DND-41 (cell line): ENCODE results near the gene ABHD6.
"Not testable (repeated sequence)": the region's sequence is repeated elsewhere in the genome, so short reads cannot be mapped to it uniquely, and the experiment has no call there.

ENCODE experiments used
- ATAC-seq: fragments of 200-7000 bp; cut with Tn5 transposase; 3 replicates; pipeline ENCODE4 v1.9.1; 2021; ENCODE audit warnings: low read depth; ENCODE audit not compliant: insufficient read depth
- DNase-seq: peaks from one replicate; pipeline ENCODE4 v3.0.0-alpha.2; 2020
- H2AFZ ChIP-seq: 2 replicates; pipeline ENCODE4 v1.6.0; 2012; ENCODE audit warnings: low read depth, low read length
- H3K27ac ChIP-seq: 2 replicates; pipeline ENCODE4 v1.5.1; 2012; ENCODE audit warnings: low read length, inconsistent platforms
- H3K27me3 ChIP-seq: fragments of 200-600 bp; sonication (generic); 2 replicates; pipeline ENCODE4 v1.6.0; 2012; ENCODE audit warnings: low read length, mild to moderate bottlenecking, inconsistent platforms; ENCODE audit not compliant: insufficient read depth, poor library complexity
- H3K36me3 ChIP-seq: 2 replicates; pipeline ENCODE4 v1.5.1; 2012; ENCODE audit warnings: low read length, inconsistent platforms; ENCODE audit not compliant: insufficient read depth
- H3K4me1 ChIP-seq: 2 replicates; pipeline ENCODE4 v1.5.1; 2012; ENCODE audit warnings: mild to moderate bottlenecking, low read length; ENCODE audit not compliant: insufficient read depth
- H3K4me2 ChIP-seq: 2 replicates; pipeline ENCODE4 v1.6.0; 2012; ENCODE audit warnings: mild to moderate bottlenecking, moderate library complexity, low read length, inconsistent platforms; ENCODE audit not compliant: insufficient read depth
- H3K4me3 ChIP-seq, 2 experiments: fragments of 200-600 bp in 1 of 2; shearing (Covaris generic) in 1 of 2; 2 replicates each; pipeline ENCODE4 v1.5.1; 2012 to 2016; ENCODE audit warnings: inconsistent platforms in 2 of 2, low read length in 2 of 2, mild to moderate bottlenecking in 2 of 2, low read depth in 1 of 2, moderate library complexity in 1 of 2
- H3K79me2 ChIP-seq: 2 replicates; pipeline ENCODE4 v1.6.0; 2012; ENCODE audit warnings: low read length, inconsistent platforms; ENCODE audit not compliant: insufficient read depth
- H3K9ac ChIP-seq: 2 replicates; pipeline ENCODE4 v1.6.0; 2012; ENCODE audit warnings: low read depth, mild to moderate bottlenecking, inconsistent platforms, low read length, moderate library complexity
- H3K9me3 ChIP-seq: 2 replicates; pipeline ENCODE4 v1.5.1; 2012; ENCODE audit warnings: low read length, moderate library complexity, mild to moderate bottlenecking, inconsistent platforms; ENCODE audit not compliant: insufficient read depth, severe bottlenecking
- H4K20me1 ChIP-seq: 2 replicates; pipeline ENCODE4 v1.6.0; 2012; ENCODE audit warnings: low read length; ENCODE audit not compliant: insufficient read depth
- EZH2 ChIP-seq: IDR thresholded peaks from 3 replicates; pipeline ENCODE4 v1.6.1; 2012; ENCODE audit warnings: borderline replicate concordance, low read depth, mild to moderate bottlenecking, moderate library complexity, low read length, inconsistent platforms; ENCODE audit not compliant: severe bottlenecking
- TF ChIP-seq, protein P1 (sequence below): IDR thresholded peaks from 2 replicates; pipeline ENCODE4 v1.5.1; 2012; ENCODE audit warnings: borderline replicate concordance, low read length, moderate library complexity, mild to moderate bottlenecking; ENCODE audit not compliant: poor library complexity, severe bottlenecking; ENCODE audit errors: extremely low read depth

ABHD6 gene

DNA sequence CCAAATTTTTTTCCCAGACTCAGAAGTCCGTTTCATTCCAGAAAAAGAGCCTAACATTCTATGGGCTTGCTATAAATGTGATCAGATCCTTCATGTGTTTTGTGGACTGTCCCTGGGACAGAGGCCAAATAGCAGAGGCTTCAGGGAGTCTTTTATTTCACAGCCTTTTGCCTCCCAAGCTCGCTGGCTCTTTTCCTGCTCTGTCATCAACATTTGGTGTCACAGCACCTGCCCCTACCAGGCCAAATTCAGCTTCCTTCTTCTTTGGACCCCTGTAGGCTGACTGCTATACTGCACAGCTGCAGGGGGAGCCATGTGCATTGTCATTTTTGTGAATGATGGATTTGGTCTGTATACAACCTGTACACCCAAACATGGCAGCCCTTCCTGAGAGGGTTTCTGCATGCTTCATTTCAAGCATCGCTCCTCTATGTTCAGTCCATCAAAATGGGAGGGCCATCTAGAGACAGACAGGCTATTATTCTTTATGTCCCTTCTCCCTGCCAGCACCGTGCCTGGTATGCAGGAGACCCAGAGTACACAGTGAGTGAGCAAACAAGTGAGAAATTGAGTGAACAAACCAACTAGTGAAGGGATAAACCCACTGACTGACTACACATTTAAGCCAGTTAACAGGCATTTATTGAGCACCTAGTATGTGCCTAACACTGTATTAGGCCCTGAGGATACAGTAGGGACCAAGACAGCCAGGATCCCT, 50.6 kb downstream of the ABHD6 start:
- no peak overlapping the region for H2AFZ ChIP-seq
- ATAC-seq = no peak; the same call in 2 of the 3 replicates
- no peaks in the 10 kb centered on the region for H3K79me2 ChIP-seq
- no peaks in the 10 kb centered on the region for H3K4me1 ChIP-seq
- H3K4me2 ChIP-seq = no peak overlapping the region
- no peak for TF ChIP-seq EZH2
- TF ChIP-seq, protein P1, sequence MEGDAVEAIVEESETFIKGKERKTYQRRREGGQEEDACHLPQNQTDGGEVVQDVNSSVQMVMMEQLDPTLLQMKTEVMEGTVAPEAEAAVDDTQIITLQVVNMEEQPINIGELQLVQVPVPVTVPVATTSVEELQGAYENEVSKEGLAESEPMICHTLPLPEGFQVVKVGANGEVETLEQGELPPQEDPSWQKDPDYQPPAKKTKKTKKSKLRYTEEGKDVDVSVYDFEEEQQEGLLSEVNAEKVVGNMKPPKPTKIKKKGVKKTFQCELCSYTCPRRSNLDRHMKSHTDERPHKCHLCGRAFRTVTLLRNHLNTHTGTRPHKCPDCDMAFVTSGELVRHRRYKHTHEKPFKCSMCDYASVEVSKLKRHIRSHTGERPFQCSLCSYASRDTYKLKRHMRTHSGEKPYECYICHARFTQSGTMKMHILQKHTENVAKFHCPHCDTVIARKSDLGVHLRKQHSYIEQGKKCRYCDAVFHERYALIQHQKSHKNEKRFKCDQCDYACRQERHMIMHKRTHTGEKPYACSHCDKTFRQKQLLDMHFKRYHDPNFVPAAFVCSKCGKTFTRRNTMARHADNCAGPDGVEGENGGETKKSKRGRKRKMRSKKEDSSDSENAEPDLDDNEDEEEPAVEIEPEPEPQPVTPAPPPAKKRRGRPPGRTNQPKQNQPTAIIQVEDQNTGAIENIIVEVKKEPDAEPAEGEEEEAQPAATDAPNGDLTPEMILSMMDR = peak; percentile 27
- no peak overlapping the region for H3K9ac ChIP-seq
- no peaks in the 10 kb centered on the region for H3K27me3 ChIP-seq
- H4K20me1 ChIP-seq = no peaks in the 10 kb centered on the region
- DNase-seq = no peak
- H3K9me3 ChIP-seq = no peaks in the 10 kb centered on the region
- no peak overlapping the region for H3K27ac ChIP-seq
- no peaks in the 10 kb centered on the region; the same call in 1 of the 2 replicates for H3K36me3 ChIP-seq
- no peak overlapping the region for H3K4me3 ChIP-seq

DNA sequence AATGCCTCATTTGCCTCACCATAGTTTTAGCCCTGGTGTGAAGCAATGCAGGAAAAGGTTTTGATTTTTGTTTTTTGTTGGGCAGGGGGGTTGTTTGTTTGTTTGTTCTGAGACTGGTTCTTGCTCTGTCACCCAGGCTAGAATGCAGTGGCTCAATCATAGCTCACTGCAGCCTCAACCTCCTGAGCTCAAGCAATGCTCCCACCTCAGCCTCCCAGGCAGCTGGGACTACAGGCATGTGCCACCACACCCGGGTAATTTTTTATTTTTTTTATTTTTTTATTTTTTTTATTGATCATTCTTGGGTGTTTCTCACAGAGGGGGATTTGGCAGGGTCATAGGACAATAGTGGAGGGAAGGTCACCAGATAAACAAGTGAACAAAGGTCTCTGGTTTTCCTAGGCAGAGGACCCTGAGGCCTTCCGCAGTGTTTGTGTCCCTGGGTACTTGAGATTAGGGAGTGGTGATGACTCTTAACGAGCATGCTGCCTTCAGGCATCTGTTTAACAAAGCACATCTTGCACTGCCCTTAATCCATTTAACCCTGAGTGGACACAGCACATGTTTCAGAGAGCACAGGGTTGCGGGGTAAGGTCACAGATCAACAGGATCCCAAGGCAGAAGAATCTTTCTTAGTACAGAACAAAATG, 51.5 kb downstream of the ABHD6 start:
- H3K27ac ChIP-seq, H3K4me1 ChIP-seq, H3K9me3 ChIP-seq, H3K4me2 ChIP-seq, H4K20me1 ChIP-seq, H2AFZ ChIP-seq, H3K79me2 ChIP-seq, ATAC-seq, H3K27me3 ChIP-seq, H3K36me3 ChIP-seq, H3K4me3 ChIP-seq, DNase-seq, H3K9ac ChIP-seq: not testable (repeated sequence)

DNA sequence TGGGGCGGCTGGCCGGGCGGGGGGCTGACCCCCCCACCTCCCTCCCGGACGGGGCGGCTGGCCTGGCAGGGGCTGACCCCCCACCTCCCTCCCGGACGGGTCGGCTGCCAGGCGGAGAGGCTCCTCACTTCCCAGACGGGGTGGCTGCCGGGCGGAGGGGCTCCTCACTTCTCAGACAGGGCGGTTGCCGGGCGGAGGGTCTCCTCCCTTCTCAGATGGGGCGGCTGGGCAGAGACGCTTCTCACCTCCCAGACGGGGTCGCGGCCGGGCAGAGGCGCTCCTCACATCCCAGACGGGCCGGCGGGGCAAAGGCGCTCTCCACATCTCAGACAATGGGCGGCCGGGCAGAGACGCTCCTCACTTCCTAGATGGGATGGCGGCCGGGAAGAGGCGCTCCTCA, 52.9 kb downstream of the ABHD6 start:
- H3K79me2 ChIP-seq, H3K36me3 ChIP-seq, H3K4me2 ChIP-seq, H3K27ac ChIP-seq, H2AFZ ChIP-seq, DNase-seq, H3K9me3 ChIP-seq, H4K20me1 ChIP-seq, H3K27me3 ChIP-seq, ATAC-seq, H3K4me1 ChIP-seq, H3K9ac ChIP-seq, H3K4me3 ChIP-seq: not testable (repeated sequence)

DNA sequence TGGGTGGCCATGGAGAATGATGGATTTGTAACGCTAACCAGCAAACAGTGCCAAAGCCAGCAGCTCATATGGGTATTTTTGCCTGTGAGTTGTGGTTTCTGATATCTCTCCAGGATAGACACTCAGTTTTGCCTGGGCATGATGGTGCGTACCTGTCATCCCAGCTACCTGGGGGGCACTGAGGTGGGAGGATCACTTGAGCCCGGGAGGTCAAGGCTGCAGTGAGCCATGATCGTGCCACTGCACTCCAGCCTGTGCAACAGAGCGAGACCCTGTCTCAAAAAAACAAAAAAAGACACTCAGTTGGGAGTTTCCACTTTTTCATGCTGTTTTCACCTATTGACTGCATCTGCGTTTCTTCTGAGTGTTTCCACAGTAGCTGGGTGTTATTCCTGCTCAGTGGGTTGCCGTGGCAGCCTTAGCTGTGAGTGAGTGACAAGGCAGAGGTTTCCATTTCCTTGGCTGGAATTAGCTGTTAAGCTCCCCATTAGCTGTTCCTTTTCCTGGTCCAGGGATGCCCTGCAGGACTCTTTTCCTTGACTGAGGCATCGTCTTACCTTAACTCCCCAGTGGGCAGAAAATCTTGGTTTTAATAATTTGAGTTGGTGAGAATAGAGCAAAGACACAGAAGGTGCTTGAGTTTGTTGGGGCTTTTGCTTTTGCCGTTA, 54.2 kb downstream of the ABHD6 start:
- Histone ChIP-seq H3K36me3 (no peaks in the 10 kb centered on the region; the same call in 1 of the 2 replicates), H3K4me2 (no peak overlapping the region), H3K4me3 (no peak overlapping the region), H3K27ac (no peak overlapping the region), H3K9me3 (no peaks in the 10 kb centered on the region), H4K20me1 (no peaks in the 10 kb centered on the region), H3K9ac (no peak overlapping the region), H3K27me3 (no peaks in the 10 kb centered on the region), H3K4me1 (no peaks in the 10 kb centered on the region), H3K79me2 (no peaks in the 10 kb centered on the region), H2AFZ (no peak overlapping the region)
- no peak for TF ChIP-seq EZH2
- TF ChIP-seq, protein P1 = no peak
- ATAC-seq = no peak
- no peak for DNase-seq
